Kidney (tissue), 14 donors: ENCODE data around the gene CHST2. TPM values are rescaled to one million over a fixed set of nuclear protein-coding genes. Genes with fewer than 3 reads are reported as not detected.
"Not testable (repeated sequence)": the region's sequence is repeated elsewhere in the genome, so short reads cannot be mapped to it uniquely, and the experiment has no call there.

Experiments used
- DNase-seq, 5 donors: peaks; one replicate each; pipeline ENCODE4 v3.0.0-alpha.2; 2013 to 2020
- FAIRE-seq: peaks from 2 replicates; lab custom pipeline; 2012; peaks lifted over from hg19 to GRCh38; lab: Jason Lieb, UNC
- H3K27ac ChIP-seq, 2 donors: one replicate each; pipeline ENCODE4 v1.7.0; 2013; ENCODE audit warnings: low read depth in 2 of 2, low read length in 2 of 2, inconsistent platforms in 1 of 2
- H3K27me3 ChIP-seq: one replicate; pipeline ENCODE4 v1.7.1; 2013; ENCODE audit warnings: low read length, inconsistent platforms; ENCODE audit not compliant: control insufficient read depth, insufficient read depth
- H3K36me3 ChIP-seq, 3 donors: one replicate each; pipeline versions ENCODE4 v1.7.0 to v1.7.1; 2013; ENCODE audit warnings: low read length in 3 of 3, control low read depth in 1 of 3, inconsistent platforms in 1 of 3; ENCODE audit not compliant: insufficient read depth in 3 of 3, control insufficient read depth in 2 of 3
- H3K4me1 ChIP-seq, 3 donors: one replicate each; pipeline versions ENCODE4 v1.7.0 to v1.7.1; 2013; ENCODE audit warnings: low read length in 3 of 3, inconsistent platforms in 1 of 3, low read depth in 1 of 3; ENCODE audit not compliant: control insufficient read depth in 2 of 3, insufficient read depth in 2 of 3
- H3K4me3 ChIP-seq, 3 donors: one replicate each; pipeline versions ENCODE4 v1.7.0 to v1.8.1; 2013; ENCODE audit warnings: low read length in 3 of 3, control low read depth in 1 of 3, inconsistent platforms in 1 of 3
- H3K9ac ChIP-seq, 3 donors: one replicate each; pipeline versions ENCODE4 v1.7.0 to v1.7.1; 2013; ENCODE audit warnings: low read length in 3 of 3, control low read depth in 1 of 3, inconsistent platforms in 1 of 3
- H3K9me3 ChIP-seq, 3 donors: one replicate each; pipeline versions ENCODE4 v1.7.0 to v1.7.1; 2013; ENCODE audit warnings: low read length in 3 of 3, control low read depth in 1 of 3, inconsistent platforms in 1 of 3; ENCODE audit not compliant: control insufficient read depth in 2 of 3, insufficient read depth in 1 of 3
- intact Hi-C: fragments of 100-400 bp; cut with DNase I; formaldehyde crosslinking; loops from one replicate; pipeline ENCODE4 v1.11.1; 2022
- polyA plus RNA-seq: library from polyadenylated mRNA; stranded (reverse); fragments of 350-450 nt; fragmentation: Illumina TruSeq; extraction: RNeasy Lipid Tissue Mini Kit (QIAGEN cat#74804); gene quantifications from one replicate; pipeline ENCODE4 v1.2.3, GENCODE V29; 2014; ENCODE audit warnings: low read depth, low replicate concordance; ENCODE audit not compliant: insufficient read depth
- total RNA-seq: library from RNA; stranded (reverse); fragmentation: NEBNext Ultra II Directional; extraction: Animal tissue kit (Norgen Biotek cat#: 25700); gene quantifications from one replicate; pipeline ENCODE4 v1.2.1, GENCODE V29; 2021
- TF ChIP-seq, protein P1 (sequence below): IDR thresholded peaks from 3 replicates; pipeline ENCODE4 v1.5.1; 2012; ENCODE audit warnings: mild to moderate bottlenecking, moderate library complexity, borderline replicate concordance; ENCODE audit not compliant: insufficient read depth; ENCODE audit errors: extremely low read depth
- donor health status: control.
- donor health status: control.
- donor health status: control.
- donor health status: control.
- donor health status: control.
- donor health status: DM: yes; HTN: yes; CAD: no.
- donor health status: Normal renal cell carcinoma (clear cell type).

CHST2 gene
- total and polyA plus RNA-seq, 2 donors from 2014 or later: 4.4 to 6.0 TPM

DNA sequence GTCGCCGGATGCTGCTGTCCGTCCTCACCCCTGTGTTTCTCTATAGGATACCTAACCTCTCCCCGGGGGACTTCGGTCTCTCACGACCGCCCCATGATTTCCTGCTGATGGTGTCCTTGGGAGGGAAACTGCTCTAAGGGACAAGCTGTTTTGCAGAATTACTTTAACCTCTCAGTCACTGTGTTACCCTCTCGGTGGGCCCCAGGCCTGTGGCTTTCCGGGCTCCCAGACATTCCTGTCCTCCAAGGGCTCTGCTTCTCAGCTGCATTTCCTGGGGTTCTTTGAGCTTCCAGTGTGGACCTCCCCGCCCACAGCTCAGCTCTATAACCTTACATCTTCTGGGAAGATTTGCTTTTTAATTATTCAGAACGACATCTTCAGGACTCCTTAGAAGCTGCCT, 40.9 kb downstream of the CHST2 start:
- Histone ChIP-seq H3K4me3 (no peak overlapping the region), H3K36me3 (no peaks in the 10 kb centered on the region), H3K4me1 (no peaks in the 10 kb centered on the region), H3K27ac (no peak overlapping the region), H3K27me3 (no peaks in the 10 kb centered on the region), H3K9ac (no peak overlapping the region), H3K9me3 (no peaks in the 10 kb centered on the region)
- intact Hi-C loops: no loop called here
- TF ChIP-seq, protein P1, sequence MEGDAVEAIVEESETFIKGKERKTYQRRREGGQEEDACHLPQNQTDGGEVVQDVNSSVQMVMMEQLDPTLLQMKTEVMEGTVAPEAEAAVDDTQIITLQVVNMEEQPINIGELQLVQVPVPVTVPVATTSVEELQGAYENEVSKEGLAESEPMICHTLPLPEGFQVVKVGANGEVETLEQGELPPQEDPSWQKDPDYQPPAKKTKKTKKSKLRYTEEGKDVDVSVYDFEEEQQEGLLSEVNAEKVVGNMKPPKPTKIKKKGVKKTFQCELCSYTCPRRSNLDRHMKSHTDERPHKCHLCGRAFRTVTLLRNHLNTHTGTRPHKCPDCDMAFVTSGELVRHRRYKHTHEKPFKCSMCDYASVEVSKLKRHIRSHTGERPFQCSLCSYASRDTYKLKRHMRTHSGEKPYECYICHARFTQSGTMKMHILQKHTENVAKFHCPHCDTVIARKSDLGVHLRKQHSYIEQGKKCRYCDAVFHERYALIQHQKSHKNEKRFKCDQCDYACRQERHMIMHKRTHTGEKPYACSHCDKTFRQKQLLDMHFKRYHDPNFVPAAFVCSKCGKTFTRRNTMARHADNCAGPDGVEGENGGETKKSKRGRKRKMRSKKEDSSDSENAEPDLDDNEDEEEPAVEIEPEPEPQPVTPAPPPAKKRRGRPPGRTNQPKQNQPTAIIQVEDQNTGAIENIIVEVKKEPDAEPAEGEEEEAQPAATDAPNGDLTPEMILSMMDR: no peak
- DNase-seq (no peak), FAIRE-seq (no peak)

DNA sequence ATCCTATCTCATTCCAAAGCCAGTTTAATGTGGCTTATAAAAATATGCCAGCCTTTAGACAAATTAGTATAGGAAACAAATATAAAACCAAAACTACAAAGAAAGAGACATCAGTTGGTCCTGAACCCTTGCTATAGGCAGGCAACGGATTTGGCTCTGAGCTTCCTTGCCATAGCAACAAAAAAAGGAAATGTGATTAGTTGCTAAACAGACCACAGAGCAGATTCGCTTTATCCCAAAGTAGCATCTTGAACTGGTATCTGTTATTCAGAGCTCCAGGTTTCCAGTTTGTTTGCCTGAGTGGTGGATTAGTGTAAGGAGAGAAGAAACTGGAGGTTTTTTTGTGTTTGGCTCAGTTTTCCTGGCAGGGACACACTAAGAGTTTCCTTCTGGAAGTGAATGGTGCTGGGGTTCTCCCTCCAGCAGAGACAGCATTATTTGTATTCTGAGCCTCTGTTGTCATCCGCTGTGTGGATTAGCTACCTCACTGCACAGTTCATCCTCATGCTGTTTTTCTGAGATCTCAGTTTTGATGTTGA, 44.1 kb downstream of the CHST2 start:
- no peaks in the 10 kb centered on the region for H3K4me1 ChIP-seq
- H3K36me3 ChIP-seq: no peaks in the 10 kb centered on the region
- H3K9ac ChIP-seq: no peak overlapping the region
- intact Hi-C loops: no loop called here
- DNase-seq: no peak
- no peak for FAIRE-seq
- H3K9me3 ChIP-seq: no peaks in the 10 kb centered on the region
- no peak overlapping the region for H3K4me3 ChIP-seq
- no peak overlapping the region for H3K27ac ChIP-seq
- H3K27me3 ChIP-seq: no peaks in the 10 kb centered on the region
- TF ChIP-seq, protein P1: no peak

DNA sequence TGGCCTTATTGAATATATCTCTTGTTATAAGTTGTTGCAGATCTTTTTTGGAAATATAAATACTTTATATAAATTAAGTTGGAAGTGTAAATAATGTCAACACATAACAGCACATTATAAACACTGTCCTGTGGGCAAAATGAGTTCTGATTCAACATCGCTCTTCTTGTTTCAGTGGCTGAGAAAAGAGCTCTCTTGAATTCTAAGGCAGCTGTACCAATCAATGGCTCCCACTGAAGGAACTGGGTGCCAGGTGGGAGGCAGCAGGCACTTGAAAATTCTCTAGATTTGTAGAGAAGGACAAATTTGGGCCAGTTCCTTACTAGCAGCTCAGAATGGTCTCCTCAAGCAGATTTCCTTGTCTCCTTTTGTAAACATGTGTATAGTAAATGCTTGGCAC, 45.6 kb downstream of the CHST2 start:
- DNase-seq (no peak), FAIRE-seq (no peak)
- H3K27me3 ChIP-seq: no peaks in the 10 kb centered on the region
- H3K36me3 ChIP-seq: no peaks in the 10 kb centered on the region
- TF ChIP-seq, protein P1: no peak
- no peak overlapping the region for H3K9ac ChIP-seq
- H3K9me3 ChIP-seq: no peaks in the 10 kb centered on the region
- intact Hi-C loops: no loop called here
- no peak overlapping the region for H3K4me3 ChIP-seq
- no peak overlapping the region for H3K27ac ChIP-seq
- H3K4me1 ChIP-seq: no peaks in the 10 kb centered on the region

DNA sequence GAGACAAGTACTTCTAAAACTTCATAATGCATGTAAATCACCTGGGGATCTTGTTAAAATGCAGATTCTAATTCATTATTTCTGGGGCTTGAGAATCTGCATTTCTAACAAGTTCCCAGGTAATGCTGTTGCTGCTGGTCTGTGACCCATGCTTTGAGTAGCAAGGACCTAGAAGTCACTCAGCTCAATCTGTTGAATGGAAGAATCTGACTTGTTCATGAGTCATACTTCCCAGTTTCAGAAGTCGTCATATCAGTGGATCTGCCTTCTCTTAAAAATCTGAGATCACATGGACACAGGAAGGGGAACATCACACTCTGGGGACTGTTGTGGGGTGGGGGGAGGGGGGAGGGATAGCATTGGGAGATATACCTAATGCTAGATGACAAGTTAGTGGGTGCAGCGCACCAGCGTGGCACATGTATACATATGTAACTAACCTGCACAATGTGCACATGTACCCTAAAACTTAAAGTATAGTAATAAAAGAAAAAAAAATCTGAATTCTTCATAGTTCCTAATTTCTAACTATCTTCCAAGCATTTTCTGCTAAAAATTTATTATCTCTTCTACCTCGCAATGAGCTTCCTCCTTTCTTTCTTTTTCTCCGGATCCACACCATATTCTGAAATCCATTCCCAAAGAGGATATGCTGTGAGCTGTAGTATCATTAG, 46.2 kb downstream of the CHST2 start:
- H3K27ac ChIP-seq, H3K36me3 ChIP-seq, H3K9ac ChIP-seq, H3K9me3 ChIP-seq, H3K4me1 ChIP-seq, H3K27me3 ChIP-seq, FAIRE-seq, intact Hi-C loops, H3K4me3 ChIP-seq, DNase-seq: not testable (repeated sequence)
